HG03571 (cell line): Measurements from ENCODE around the gene KLF16.
"Not testable (repeated sequence)": the region's sequence is repeated elsewhere in the genome, so short reads cannot be mapped to it uniquely, and the experiment has no call there.

Experiments
- ATAC-seq: cut with Tn5 transposase; IDR thresholded peaks from one replicate; pipeline ENCODE4 v1.9.1; 2021; ENCODE audit not compliant: unreplicated experiment

Gene KLF16

DNA sequence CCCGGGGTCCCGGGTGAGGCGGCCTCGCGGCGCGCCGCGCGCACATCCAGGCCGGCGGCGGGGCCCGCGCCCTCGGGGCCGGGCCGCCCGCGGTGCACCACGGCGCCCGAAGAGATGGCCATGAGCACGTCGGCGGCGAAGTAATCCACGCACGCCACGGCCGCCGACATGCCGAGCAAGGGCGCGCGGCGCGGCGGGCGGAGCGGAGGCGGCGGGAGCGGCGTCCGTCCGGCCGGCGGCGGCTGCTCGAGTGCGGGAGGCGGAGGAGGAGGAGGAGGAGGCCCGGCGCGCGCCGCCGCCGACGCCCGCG, at the start of gene KLF16:
Gene KLF16 (minus strand): TSS at position 252 of the 310 bp plus-strand sequence. CDS start 82 bp downstream, at position 170.
- no peak for ATAC-seq

DNA sequence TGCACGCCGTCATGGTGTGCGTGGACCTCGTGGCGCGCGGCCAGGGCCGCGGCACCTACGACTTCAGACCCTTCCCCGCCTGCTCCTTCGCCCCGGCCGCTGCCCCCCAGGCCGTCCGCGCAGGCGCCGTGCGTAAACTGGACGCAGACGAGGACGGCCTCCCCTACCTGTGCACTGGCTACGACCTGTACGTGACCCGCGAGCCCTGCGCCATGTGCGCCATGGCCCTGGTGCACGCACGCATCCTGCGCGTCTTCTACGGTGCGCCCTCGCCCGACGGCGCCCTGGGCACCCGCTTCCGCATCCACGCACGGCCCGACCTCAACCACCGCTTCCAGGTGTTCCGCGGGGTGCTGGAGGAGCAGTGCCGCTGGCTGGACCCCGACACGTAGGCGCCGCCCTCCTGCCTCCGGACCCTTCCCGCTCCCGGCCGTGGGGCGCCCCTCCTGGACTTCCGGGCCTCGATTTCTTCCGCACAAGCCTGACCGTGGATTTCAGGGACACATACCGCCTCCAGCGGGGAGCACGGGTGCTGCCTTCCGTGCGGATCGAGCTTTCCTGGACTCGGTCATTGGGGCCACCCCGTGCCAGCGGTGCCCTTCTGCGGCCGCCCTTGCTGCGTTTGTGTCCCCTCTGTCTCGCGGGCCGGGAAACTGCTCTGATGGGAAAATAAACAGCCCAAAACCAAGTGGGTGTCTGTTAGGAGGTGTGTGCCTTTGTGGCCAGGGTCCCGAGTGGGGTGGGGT, 49.6 kb upstream of the KLF16 start:
- no peak for ATAC-seq

DNA sequence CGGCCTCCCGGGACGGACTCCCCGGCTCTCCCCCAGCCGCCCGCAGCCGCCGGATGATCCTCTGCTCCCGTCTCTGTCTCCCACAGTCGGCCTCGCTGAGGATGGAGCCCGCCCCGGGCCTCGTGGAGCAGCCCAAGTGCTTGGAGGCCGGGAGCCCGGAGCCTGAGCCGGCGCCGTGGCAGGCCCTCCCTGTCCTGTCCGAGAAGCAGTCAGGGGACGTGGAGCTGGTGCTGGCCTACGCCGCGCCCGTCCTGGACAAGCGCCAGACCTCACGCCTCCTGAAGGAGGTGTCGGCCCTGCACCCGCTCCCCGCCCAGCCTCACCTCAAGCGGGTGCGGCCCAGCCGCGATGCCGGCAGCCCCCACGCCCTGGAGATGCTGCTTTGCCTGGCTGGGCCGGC, 48.6 kb upstream of the KLF16 start:
- ATAC-seq: no peak

DNA sequence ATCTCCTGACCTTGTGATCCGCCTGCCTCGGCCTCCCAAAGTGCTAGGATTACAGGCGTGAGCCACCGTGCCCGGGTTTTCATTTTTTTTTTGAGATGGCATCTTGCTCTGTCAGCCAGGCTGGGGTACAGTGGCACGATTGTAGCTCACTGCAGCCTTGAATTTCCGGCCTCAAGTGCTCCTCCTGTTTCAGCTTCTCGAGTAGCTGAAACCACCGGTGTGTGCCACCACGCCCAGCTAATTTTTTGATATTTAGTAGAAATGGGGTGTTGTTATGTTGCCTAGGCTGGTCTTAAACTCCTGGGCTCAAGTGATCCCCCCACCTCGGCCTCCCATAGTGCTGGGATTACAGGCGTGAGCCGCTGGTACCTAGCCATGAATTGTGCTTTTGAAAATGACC, 47.7 kb upstream of the KLF16 start:
- ATAC-seq: no peak

DNA sequence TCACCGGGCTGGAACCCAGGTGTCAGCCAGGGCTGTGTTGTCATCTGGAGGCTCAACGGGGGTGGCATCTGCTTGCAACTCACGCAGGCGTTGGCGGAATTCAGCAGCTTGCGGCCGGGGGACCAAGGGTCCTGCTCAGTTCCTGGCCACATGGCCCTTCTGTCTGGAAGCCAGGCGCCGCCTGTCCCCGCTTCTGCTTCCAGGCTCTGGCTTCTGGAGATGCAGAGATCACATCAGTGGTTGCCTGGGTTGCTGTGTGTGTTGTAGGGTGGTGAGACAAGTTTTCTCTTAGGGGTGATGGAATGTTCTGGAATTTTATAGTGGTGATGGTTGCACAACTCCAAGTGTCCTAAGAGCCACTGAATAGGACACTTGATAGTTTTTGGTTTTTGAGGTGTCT, 46.8 kb upstream of the KLF16 start:
- ATAC-seq: no peak

DNA sequence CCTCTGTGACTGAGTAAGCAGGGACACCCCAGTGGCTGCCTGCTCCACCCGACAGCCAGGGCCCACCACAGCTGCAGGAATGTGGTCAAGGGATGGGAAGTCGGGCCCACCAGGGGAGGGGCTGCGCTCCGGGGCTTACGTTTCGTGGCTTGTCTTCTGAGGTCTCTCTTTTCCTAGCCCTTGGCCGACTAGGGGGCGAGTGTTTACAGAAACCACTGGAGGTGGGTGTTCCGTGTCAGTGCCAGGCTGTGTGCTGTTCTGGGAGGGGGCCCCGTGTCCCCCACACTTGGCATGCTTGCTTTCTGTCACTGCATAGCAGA, 46.3 kb upstream of the KLF16 start:
- ATAC-seq: no peak

DNA sequence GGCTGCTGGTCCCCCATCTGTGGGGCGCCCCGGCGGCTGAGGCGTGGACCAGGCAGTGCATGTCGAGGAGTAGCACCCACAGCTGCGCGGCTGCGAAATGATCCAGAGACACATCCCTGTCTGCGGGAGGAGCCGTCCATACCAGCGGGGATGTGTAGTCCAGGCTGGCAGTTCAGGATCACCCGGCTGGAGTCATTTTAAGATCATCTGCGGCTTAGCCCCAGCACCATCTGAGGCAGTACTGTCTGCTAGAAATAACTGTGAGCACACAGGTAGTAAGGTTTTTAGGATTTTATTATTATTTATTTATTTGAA, 44.9 kb upstream of the KLF16 start:
- no peak for ATAC-seq

DNA sequence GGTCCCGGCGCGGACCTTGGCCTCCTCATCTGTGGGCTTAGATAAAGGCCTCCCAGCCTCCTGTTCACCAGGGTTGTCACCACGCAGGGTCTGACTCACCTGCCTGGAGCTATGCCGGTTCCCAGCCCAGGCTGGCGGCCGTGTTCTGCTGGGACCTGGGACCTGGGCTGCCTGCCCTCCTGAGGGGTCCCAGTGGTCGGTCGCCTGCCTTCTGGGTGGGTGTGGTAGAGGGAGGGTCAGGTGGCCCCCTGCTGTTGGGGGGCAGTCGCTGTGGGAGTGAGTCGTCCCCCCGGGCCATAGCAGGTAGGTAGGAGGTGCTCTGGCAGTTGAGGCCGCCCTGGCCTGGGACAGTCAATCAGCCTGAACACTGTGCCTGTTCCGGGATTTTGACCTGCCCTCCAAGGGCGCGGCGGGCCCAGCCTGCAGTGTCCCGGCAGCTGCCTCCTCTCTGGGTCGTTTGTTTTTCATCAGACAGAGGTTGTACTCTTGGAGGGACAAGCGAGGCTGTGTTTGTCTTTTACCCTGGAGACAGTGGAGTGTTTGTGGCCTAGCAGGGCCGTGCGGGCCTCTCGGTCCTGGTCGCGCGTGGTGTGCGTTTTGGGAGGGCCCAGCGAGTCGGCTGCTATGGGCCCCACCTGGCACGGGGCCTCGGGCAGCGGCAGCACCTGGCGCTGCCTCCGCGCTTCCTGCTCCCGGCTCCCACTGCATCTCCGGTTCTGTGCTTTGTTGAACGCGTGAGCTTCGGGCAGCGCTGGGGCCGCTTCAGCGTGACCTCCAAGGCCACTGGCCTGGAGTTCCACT, 44.4 kb upstream of the KLF16 start:
- ATAC-seq: no peak

DNA sequence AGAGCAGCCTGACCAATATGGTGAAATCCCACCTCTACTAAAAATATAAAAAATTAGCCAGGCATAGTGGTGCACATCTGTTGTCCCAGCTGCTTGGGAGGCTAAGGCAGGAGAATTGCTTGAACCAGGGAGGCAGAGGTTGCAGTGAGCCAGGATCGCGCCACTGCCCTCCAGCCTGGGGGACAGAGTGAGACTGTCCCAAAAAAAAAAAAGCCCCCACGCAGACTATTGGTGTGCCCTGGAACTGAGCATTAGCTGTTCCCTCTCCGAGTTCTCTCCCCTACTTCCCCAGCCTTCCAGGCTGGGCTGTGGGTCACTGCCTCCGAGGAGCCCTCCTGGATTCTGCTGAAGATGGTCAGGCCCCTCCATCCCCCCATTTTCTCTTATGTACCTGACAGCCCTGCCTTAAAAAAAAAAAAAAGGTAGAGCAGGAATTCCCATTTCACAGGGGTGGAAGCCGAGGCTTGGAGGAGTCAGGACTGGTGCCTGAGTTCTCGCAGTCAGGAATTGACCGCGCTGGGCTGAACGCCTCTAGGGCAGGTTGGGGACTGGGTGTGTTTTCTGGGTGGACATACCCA, 43.7 kb upstream of the KLF16 start:
- ATAC-seq: no peak

DNA sequence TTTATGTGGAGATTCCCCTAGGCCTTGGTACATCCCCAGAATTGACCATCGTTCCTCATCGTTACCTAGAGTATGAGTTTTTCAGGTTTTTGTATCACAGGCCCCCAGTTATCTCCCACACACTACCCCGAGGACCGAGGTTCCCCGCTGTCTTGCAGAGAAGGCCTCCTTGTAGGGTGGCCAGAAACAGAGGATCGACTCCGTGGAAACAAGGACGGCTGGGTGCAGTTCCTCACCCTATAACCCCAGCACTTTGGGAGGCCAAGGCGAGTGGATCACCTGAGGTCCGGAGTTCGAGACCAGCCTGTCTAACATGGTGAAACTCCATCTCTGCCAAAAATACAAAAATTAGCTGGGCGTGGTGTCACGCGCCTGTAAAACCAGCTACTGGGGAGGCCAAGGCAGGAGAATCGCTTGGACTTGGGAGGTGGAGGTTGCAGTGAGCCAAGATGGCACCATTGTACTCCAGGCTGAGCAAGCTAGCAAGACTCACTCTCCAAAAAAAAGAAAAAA, 42.5 kb upstream of the KLF16 start:
- ATAC-seq: no peak

DNA sequence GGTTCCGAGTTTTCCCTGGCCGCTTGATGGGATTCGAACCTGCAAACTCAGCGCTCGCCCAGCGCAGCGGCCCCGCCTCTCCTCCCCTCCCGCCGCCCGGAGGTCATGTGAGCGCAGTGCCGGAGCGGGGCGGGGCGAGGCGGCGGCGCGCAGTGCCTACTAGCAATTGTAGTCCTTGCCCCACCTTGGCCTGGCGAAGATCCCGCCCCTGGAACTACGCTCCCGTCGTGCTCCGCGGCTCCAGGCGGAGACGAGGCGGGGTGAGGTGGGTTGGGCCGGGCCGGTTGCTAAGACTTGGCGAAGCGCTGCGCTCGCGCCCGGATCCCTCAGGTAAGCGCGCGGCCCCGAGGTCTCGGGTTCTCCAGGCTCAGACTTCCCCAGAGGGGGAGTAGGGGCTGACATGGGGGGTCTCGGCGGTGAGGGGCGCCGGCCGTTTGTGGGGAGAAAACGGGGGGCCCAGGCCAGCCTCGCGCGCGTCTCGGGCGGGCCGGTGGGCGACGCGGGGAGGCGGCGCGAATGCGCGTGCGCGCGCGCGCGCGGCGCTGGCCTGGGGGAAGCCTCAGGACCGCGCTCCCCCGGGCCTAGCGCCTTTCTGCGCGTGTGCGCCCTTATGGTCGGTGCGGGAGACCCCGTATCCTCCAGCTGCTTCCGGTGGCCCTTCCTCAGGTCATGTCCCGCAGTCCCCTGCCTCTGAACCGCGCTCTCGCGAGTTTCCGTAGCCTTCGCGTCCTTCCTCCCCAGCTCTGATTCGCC, 41.9 kb upstream of the KLF16 start, which contains the start of the genes ADAT3 and SCAMP4:
Gene ADAT3 (plus strand): TSS at position 290 of the 753 bp plus-strand sequence. CDS start 6,649 bp downstream, outside the sequence.
Gene SCAMP4 (plus strand): TSS at position 290 of the 753 bp plus-strand sequence. CDS start 9,621 bp downstream, outside the sequence.
- ATAC-seq: peak; percentile 72

DNA sequence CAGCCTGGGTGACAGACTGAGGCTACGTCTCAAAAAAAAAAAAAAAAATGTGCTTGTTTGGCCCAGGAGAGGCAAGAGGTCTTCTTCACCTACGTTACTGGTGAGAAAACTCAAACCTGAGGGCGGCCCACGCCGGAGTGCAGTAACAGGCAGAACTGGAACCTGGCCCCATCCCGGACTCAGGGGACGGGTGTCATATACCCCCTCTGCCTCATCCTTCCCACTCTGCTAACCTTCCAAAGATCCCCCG, 41.4 kb upstream of the KLF16 start:
- ATAC-seq: no peak

DNA sequence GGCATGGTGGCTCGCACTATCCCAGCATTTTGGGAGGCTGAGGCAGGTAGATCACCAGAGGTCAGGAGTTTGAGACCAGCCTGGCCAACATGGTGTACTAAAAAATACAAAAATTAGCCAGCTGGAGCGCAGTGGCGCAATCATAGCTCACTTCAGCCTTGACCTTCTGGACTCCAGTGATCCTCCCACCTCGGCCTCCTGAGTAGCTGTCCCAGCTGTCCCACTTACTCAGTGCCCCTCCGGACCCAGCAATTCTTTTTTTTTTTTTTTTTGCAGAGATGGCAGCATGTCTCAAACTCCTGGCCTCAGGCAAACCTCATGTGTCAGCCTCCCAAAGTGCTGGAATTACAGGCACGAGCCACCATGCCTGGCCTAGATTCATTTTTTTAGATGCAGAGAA, 39.5 kb upstream of the KLF16 start:
- no peak for ATAC-seq

DNA sequence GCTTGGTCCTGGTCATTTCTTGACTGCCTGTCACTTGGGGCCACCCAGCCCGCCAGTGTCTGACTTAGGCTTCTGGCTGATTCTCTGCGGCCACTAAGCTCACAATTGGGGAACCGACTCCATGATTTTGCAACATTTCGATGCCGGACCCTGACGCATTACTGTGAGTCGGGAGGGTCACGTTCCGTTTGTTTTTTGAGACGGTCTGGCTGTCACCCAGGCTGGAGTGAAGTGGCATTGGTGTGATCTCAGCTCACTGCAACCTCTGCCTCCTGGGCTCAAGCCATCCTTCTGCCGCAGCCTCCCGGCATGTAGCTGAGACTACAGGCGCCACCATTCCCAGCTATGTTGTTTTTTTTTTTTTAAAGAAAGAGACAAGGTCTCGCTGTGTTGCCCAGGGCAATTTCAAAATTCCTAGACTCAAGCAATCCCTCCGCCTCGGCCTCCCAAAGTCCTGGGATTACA, 38.6 kb upstream of the KLF16 start:
- no peak for ATAC-seq

DNA sequence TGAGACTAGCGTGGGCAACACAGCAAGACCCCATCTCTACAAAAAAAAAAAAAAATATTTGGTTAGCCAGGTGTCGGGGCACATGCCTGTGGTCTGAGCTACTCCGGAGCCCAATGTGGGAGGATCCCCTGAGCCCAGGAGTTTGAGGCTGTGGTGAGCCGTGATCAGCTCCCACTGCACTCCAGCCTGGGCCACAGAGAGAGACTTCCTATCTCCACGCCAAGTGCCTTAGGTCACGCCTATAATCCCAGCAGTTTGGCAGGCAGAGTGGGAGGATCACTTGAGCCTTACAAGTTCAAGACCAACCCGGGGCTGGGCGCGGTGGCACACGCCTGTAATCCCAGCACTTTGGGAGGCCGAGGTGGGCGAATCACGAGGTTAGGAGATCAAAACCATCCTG, 33.1 kb upstream of the KLF16 start:
- ATAC-seq: no peak

DNA sequence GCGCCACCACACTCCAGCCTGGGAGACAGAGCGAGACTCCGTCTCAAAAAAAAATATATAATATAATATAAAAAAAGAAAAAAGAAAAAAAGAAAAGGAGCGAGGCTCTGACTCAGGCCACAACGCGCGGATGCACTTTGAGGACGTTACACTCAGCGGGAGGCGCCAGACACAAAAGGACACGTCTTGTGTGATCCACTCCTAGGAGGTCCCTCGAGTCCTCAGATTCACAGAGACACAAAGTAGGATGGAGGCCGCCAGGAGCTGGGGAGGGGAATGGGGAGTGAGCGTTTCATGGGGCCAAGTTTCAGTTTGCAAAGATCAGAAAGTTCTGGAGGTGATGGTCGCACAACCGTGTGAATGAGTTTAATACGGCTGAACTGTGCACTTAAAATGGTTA, 30.4 kb upstream of the KLF16 start:
- ATAC-seq: no peak

DNA sequence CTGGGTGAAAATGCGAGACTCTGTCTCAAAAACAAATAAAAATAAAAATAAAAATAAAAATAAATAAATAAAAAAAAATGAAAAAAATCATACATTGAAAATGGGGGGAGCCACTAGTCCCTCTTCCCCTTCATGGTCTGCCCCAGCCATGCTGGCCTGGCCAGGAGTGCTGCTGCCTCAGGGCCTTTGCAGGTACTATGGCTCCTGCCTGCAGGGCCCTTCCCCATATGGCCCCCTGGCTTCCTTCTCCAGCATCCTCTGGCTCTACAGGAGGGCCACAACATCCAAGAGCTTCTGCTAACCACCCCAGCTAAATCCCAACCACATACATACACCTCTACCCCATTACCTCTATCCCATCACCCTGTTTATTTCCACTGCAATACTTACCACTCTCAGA, 26.5 kb upstream of the KLF16 start:
- ATAC-seq: no peak

DNA sequence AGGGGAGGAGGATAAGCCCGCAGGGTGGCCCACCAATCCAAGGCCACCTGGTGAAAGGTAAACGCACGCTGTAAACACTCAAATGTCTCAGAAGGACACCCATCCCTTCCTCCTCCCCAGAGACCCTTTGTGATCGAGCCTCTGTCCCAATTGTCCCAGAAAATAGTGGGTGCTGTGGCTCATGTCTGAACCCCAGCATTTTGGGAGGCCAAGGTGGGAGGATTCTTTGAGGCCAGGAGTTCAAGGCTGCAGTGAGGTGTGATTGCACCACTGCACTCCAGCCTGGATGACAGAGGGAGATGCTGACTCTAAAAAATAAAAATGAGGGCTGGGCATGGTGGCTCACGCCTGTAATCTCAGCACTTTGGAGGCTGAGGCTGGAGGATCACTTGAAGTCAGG, 25.0 kb upstream of the KLF16 start:
- no peak for ATAC-seq

DNA sequence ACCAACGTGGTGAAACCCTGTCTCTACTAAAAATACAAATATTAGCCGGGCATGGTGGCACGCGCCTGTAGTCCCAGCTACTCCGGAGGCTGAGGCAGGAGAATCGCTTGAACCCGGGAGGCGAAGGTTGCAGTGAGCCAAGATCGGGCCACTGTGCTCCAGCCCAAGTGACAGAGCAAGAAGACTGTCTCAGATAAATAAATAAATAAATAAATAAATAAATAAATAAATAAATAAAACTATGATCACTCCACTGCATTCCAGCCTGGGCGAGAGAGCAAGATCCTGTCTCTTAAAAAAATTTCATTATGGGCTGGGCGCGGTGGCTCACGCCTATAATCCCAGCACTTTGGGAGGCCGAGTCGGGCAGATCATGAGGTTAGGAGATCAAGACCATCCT, 23.0 kb upstream of the KLF16 start:
- ATAC-seq: not testable (repeated sequence)

DNA sequence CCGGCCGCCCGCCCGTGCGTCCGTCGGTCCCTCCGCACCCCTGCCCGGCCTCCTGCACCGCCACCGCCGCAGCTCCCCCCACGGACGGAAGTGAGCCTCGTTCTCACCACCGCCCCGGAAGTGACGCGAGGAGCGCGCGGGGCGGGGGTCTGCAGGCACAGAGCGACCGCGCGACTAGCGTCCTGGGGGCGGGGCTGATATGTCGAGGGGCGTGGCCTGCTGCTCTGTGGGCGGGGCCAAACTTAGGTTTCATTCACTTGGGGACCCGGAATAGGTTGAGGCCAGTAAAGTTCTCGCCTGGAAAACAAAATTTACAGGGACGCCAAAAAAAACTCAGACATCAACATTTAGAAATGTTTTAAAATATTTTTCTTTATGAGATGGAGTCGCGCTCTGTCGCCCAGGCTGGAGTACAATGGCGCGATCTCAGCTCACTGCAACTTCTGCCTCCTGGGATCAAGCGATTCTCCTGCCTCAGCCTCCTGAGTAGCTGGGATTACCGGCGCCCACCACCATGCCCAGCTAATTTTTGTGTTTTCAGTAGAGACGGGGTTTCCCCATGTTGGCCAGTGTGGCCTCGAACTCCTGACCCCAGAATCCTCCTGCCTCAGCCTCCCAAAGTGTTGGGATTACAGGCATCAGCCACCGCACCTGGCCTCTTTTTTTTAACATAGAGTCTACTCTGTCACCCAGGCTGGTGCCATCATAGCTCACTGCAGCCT, 22.2 kb upstream of the KLF16 start, which contains the start of gene ABHD17A:
Gene ABHD17A (minus strand): TSS at position 99 of the 722 bp plus-strand sequence. CDS start 3,930 bp downstream, outside the sequence.
- ATAC-seq: peak; percentile 59
